ENCODE data around the gene SLC27A1. TPM values are rescaled to one million over a fixed set of nuclear protein-coding genes. Genes with fewer than 3 reads are reported as not detected.
"Not testable (repeated sequence)": the region's sequence is repeated elsewhere in the genome, so short reads cannot be mapped to it uniquely, and the experiment has no call there.

Gene SLC27A1
- total RNA-seq, 1 donor from 2014 or later, result 25.1 TPM

DNA sequence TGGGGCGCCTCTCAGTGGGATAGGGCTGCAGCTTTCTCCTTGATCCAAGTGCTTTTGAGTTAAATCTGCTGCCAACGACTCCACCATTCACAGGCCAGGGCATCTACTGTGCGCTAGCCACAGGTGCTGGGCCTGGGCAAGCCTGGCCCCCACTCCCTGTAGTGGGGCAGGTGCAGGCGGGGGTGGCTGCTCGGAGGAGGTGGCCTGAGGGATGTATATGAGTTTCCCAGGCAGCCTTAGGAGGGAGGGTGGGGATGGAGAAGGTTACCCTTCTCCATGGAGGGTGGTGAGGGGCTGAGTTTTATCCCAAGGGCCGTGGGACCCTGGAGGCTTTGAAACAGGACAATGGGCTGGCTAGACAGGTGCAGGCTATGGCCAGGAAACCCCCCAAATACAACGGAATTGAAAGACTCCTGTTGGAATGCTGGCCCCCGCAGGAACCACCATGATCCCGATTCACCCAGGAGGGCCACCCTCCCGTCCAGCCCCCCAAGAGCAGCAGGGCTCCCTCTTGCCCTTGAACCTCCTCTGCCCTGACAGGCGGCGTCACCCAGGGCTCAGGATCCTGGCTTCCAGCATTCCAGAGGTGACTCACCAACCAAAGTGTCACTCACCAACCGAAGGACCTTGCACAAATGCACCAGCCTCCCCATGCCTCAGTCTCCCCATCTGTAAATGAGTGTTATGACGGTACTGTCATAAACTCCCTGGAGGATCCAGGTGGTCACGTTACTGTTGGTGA, 45.3 kb downstream of the SLC27A1 start:
- peaks cover 14% of the 10 kb centered on the region for H3K4me1 Mint-ChIP-seq
- no peak overlapping the region for H3K4me3 Mint-ChIP-seq
- H3K27me3 Mint-ChIP-seq (ENCODE audit: low read depth), result no peaks in the 10 kb centered on the region
- TF ChIP-seq, protein P1, sequence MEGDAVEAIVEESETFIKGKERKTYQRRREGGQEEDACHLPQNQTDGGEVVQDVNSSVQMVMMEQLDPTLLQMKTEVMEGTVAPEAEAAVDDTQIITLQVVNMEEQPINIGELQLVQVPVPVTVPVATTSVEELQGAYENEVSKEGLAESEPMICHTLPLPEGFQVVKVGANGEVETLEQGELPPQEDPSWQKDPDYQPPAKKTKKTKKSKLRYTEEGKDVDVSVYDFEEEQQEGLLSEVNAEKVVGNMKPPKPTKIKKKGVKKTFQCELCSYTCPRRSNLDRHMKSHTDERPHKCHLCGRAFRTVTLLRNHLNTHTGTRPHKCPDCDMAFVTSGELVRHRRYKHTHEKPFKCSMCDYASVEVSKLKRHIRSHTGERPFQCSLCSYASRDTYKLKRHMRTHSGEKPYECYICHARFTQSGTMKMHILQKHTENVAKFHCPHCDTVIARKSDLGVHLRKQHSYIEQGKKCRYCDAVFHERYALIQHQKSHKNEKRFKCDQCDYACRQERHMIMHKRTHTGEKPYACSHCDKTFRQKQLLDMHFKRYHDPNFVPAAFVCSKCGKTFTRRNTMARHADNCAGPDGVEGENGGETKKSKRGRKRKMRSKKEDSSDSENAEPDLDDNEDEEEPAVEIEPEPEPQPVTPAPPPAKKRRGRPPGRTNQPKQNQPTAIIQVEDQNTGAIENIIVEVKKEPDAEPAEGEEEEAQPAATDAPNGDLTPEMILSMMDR (IDR thresholded peaks at IDR 0.05; ENCODE audit: unreplicated experiment), result no peak
- no peak overlapping the region for H3K27ac Mint-ChIP-seq
- H3K36me3 Mint-ChIP-seq, result peaks cover 29% of the 10 kb centered on the region
- H3K9me3 Mint-ChIP-seq, result no peaks in the 10 kb centered on the region
- DNase-seq (ENCODE audit: low spot score in 2 of 2, unreplicated experiment in 2 of 2), result no peak

DNA sequence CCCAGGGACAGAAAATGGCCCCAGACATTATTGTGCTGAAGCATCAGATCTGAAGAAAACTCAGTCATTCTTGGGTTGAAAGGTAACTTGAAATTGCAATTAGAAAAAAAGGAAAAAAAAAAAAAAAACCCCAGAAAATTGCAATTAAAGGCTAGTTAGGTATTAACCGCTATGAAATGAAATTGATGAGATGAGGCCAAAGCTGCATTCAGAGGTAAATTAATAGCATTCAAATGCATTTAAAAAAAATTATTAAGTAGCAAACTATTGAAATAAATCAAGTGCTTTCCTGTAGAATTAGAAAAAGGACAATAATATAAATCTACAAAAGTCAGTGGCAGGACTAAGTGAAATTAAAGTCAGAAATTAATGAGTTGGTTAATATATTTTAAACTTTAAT, 47.6 kb downstream of the SLC27A1 start:
- Mint-ChIP-seq H3K27ac (no peak overlapping the region), H3K4me3 (no peak overlapping the region), H3K36me3 (peaks cover 39% of the 10 kb centered on the region), H3K9me3 (no peaks in the 10 kb centered on the region), H3K27me3 (ENCODE audit: low read depth) (no peaks in the 10 kb centered on the region), H3K4me1 (peaks cover 3% of the 10 kb centered on the region)
- TF ChIP-seq, protein P1 (IDR thresholded peaks at IDR 0.05; ENCODE audit: unreplicated experiment), result no peak
- no peak for DNase-seq (ENCODE audit: low spot score in 2 of 2, unreplicated experiment in 2 of 2)

DNA sequence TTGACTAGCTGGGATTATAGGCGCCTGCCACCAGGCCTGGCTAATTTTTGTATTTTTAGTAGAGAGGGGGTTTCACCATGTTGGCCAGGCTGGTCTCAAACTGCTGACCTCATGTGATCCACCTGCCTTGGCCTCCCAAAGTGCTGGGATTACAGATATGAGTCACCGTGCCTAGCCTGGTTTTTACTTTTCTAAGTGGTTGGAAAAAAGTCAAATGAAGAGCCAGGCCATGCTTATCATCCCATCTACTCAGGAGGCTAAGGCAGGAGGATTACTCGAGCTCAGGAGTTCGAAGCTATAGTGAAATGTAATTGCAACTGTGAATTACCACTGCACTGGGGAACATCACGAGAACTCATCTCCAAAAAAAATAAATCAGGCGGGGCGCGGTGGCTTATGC, 48.3 kb downstream of the SLC27A1 start:
- peaks cover 39% of the 10 kb centered on the region for H3K36me3 Mint-ChIP-seq
- not testable (repeated sequence) for H3K4me1 Mint-ChIP-seq; H3K27ac Mint-ChIP-seq; H3K9me3 Mint-ChIP-seq; H3K4me3 Mint-ChIP-seq; DNase-seq (ENCODE audit: low spot score in 2 of 2, unreplicated experiment in 2 of 2); H3K27me3 Mint-ChIP-seq (ENCODE audit: low read depth)

DNA sequence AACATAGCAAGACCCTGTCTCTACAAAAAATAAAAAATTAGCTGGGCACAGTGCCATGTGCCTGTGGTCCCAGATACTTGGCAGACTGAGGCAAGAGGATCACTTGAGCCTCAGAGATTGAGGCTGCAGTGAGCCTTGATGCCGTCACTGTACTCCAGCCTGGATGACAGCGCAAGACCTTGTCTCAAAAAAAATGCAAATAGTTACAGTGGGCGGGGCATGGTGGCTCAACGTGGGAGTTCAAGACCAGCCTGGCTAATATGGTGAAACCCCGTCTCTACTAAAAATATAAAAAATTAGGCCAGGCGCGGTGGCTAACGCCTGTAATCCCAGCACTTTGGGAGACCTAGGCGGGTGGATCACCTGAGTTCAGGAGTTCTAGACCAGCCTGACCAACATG, 49.6 kb downstream of the SLC27A1 start:
- no peak overlapping the region for H3K27ac Mint-ChIP-seq
- no peak for DNase-seq (ENCODE audit: low spot score in 2 of 2, unreplicated experiment in 2 of 2)
- H3K4me1 Mint-ChIP-seq, result no peaks in the 10 kb centered on the region
- TF ChIP-seq, protein P1 (IDR thresholded peaks at IDR 0.05; ENCODE audit: unreplicated experiment), result no peak
- H3K4me3 Mint-ChIP-seq, result no peak overlapping the region
- no peaks in the 10 kb centered on the region for H3K9me3 Mint-ChIP-seq
- H3K36me3 Mint-ChIP-seq, result peaks cover 39% of the 10 kb centered on the region
- no peaks in the 10 kb centered on the region for H3K27me3 Mint-ChIP-seq (ENCODE audit: low read depth)

DNA sequence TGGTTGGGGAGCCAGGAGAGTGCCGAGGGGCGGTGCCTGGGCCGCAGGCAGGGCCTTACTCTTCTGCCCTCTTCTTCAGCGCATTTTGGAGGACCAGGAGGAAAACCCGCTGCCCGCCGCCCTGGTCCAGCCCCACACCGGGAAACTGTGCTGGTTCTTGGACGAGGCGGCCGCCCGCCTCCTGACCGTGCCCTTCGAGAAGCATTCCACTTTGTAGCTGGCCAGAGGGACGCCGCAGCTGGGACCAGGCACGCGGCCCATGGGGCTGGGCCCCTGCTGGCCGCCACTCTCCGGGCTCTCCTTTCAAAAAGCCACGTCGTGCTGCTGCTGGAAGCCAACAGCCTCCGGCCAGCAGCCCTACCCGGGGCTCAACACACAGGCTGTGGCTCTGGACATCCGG, 50.5 kb downstream of the SLC27A1 start:
- no peaks in the 10 kb centered on the region for H3K27me3 Mint-ChIP-seq (ENCODE audit: low read depth)
- H3K27ac Mint-ChIP-seq, result no peak overlapping the region
- no peaks in the 10 kb centered on the region for H3K9me3 Mint-ChIP-seq
- H3K36me3 Mint-ChIP-seq, result peaks cover 38% of the 10 kb centered on the region
- H3K4me3 Mint-ChIP-seq, result no peak overlapping the region
- TF ChIP-seq, protein P1 (IDR thresholded peaks at IDR 0.05; ENCODE audit: unreplicated experiment), result no peak
- H3K4me1 Mint-ChIP-seq, result no peaks in the 10 kb centered on the region
- no peak for DNase-seq (ENCODE audit: low spot score in 2 of 2, unreplicated experiment in 2 of 2)

DNA sequence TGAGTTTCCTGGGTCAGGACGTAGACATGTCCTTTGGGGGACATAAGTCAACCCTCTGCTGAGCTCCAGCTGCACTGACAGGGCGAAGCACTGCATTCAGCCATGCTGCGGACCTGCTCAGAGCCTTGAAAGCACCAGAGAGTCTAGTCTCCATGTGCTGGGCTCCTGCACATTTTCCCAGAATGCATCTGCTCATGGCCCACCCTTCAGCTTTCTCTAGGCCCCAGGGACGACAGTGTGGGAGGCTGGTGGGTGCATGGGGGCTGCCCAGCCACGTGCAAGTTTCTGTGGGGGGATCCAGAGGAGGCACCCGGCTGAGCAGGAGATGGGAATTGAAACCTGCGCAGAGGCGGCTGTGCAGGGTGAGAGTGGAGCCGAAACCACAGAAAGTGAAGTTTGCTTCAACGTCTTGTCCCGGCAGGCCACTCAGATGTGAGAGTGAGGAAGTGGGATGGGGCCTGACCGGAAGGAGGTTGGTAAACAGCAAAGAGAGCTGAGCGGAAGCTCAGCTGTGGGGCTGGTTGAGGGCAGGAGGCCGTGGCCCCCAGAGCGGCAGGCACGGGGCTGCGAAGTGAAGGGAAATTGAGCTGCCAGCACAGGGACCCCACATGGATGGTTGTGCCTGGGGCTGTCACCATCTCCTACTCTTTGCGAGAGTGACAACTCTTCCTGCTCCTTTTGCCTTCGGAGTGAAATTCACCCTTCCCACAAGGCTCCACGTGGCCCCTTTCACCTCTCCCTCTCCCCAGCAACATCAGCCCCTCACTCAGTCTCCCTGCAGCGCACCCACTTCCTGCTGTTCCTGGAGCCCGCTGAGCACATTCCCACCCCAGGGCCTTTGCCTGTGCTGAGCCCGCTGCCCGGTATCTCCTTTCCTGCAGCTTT, 52.9 kb downstream of the SLC27A1 start:
- Mint-ChIP-seq H3K9me3 (no peaks in the 10 kb centered on the region), H3K4me3 (no peak overlapping the region), H3K27ac (no peak overlapping the region), H3K36me3 (peaks cover 20% of the 10 kb centered on the region), H3K27me3 (ENCODE audit: low read depth) (no peaks in the 10 kb centered on the region), H3K4me1 (no peaks in the 10 kb centered on the region)
- DNase-seq (ENCODE audit: low spot score in 2 of 2, unreplicated experiment in 2 of 2), result no peak
- TF ChIP-seq, protein P1 (IDR thresholded peaks at IDR 0.05; ENCODE audit: unreplicated experiment), result no peak

All from mesothelial cell of epicardium (in vitro differentiated cells).